Measurements from ENCODE around the gene NMRK2. TPM values are rescaled to one million over a fixed set of nuclear protein-coding genes. Genes with fewer than 3 reads are reported as not detected.
"Not testable (repeated sequence)": the region's sequence is repeated elsewhere in the genome, so short reads cannot be mapped to it uniquely, and the experiment has no call there.

Gene NMRK2, protein sequence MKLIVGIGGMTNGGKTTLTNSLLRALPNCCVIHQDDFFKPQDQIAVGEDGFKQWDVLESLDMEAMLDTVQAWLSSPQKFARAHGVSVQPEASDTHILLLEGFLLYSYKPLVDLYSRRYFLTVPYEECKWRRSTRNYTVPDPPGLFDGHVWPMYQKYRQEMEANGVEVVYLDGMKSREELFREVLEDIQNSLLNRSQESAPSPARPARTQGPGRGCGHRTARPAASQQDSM
- total RNA-seq: not detected

DNA sequence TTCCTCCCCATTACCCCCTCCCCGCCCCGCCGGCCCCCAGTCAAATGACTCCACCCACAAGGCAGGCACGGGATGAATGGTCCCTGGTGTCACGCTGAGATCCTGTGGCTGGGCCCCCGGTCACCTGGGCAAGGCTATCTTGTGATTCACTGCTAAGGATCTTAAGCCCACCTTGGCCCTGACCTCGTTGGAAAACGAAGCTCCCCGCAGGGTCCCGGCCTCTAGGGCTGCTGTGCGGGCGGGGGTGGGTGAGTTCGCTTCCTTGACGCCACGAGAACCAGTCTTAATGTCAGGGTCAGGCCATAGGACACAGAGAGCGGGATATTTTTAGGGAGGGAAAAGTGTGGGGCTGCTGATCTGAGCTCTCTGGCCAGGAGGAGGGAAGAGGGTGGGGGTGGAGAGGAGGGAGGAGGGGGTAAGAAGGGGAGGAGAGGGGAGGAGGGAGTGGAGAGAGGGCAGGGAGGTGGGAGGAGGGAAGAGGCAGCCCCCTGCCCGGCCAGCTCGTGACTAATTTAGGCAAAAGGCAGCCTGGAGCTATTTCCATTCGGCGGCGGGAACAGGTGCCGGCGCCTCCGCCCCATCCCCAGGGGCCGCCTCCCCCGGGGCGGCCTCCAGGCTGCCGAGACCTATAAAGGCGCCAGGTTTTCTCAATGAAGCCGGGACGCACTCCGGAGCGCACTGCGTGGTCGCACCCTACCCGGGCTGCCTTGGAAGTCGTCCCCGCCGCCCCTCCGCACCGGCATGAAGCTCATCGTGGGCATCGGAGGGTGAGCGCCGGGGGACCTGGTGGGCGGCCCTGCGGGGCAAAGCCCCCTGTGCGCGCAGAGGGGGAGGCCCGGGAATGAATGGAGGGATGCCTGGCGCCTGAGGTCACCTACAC lies at the start of gene NMRK2:
TSS of gene NMRK2 (plus strand) at position 139 of the 880 bp plus-strand sequence. CDS start at position 742, 603 bp downstream.
- no peak for DNase-seq
- POLR2A ChIA-PET: no interaction called here
- Mint-ChIP-seq H3K4me1 (no peaks in the 10 kb centered on the region), H3K9me3 (no peaks in the 10 kb centered on the region), H3K36me3 (ENCODE audit: low read depth) (no peaks in the 10 kb centered on the region), H3K4me3 (no peak within 1 kb of the TSS), H3K27ac (no peak within 1 kb of the TSS), H3K27me3 (peaks cover 15% of the 10 kb centered on the region)
- CTCF ChIA-PET: no interaction called here

DNA sequence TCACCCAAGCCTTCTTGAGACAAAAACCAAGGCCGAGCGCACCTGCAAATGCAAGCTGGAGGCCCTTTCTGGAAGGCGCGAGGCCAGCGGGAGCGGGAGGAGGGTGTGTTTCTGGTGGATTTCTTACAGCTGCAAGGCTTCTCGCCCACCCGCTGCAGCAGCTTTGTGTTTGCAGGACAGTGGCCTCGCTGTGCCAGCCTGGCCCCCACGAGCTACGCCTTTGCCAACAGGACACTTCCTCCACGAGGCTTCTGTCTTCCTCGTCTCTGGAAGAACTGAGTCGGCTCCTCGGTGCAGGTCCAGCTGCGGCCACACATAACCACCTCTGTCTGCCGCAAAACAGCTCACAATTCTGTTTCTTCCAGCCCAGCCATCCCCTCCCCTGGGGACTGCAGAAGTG lies 42.3 kb upstream of the NMRK2 start:
- H3K27ac Mint-ChIP-seq: no peak overlapping the region
- H3K4me3 Mint-ChIP-seq: no peak overlapping the region
- ChIA-PET CTCF (no interaction called here), POLR2A (no interaction called here)
- no peaks in the 10 kb centered on the region for H3K27me3 Mint-ChIP-seq
- DNase-seq: no peak
- H3K4me1 Mint-ChIP-seq: no peaks in the 10 kb centered on the region
- H3K36me3 Mint-ChIP-seq (ENCODE audit: low read depth): no peaks in the 10 kb centered on the region
- H3K9me3 Mint-ChIP-seq: no peaks in the 10 kb centered on the region

DNA sequence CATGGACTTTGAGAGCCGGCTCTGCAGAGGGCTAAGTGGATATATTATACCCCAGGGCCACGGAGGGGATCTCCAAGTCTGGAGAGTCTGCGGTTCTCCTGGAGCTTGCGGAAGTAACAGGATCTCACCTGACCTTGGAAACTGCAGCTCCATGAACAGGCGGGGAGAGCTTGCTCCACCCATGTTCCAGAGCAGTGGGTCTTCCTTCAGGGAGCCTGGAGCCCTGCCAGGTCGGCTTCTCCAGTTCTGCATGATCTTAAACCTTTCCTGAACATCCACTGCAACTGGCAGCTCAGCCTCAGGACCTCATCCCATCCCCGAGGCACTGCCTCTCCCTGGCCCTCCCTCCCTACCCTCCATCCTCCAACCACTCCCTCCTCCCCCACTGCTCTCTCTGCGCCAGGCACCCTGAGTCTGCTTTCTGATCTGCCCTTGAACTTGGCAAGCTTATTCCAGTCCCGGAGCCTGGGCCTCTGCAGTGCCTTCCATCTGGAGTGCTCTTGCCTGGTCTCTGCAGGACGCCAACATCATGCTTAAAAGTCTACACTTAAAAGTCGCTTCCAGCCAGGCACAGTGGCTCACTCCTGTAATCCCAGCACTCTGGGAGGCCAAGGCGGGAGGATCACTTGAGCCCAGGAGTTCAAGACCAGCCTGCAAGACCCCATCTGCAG lies 39.2 kb upstream of the NMRK2 start:
- peaks cover 7% of the 10 kb centered on the region for H3K4me1 Mint-ChIP-seq
- no peak for DNase-seq
- H3K4me3 Mint-ChIP-seq: no peak overlapping the region
- H3K36me3 Mint-ChIP-seq (ENCODE audit: low read depth): no peaks in the 10 kb centered on the region
- H3K27ac Mint-ChIP-seq: no peak overlapping the region
- H3K27me3 Mint-ChIP-seq: no peaks in the 10 kb centered on the region
- ChIA-PET POLR2A (no interaction called here), CTCF (no interaction called here)
- H3K9me3 Mint-ChIP-seq: peaks cover 2% of the 10 kb centered on the region

DNA sequence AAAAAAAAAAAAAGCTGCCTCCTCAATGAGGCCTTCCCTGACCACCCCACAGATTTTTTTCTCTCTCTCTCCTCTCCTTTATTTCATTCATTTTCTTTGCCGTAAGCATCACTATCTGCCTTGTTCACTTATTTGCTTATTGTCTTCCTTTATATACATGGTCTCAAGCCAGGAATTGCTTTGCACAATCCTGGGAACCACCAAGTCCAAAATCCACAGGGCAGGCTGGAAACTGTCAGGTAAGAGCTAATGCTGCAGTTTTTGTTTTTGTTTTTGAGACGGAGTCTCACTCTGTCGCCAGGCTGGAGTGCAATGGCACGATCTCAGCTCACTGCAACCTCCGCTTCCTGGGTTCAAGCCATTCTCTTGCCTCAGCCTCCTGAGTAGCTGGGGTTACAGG lies 37.9 kb upstream of the NMRK2 start:
- H3K4me3 Mint-ChIP-seq; H3K9me3 Mint-ChIP-seq; H3K36me3 Mint-ChIP-seq (ENCODE audit: low read depth); DNase-seq; POLR2A ChIA-PET; H3K4me1 Mint-ChIP-seq; H3K27ac Mint-ChIP-seq; H3K27me3 Mint-ChIP-seq: not testable (repeated sequence)
- CTCF ChIA-PET: interaction anchor here (0.7 kb wide), 1 partner anchor 16 kb away, joined by 3 read pairs; no protein-coding TSS in a partner anchor

DNA sequence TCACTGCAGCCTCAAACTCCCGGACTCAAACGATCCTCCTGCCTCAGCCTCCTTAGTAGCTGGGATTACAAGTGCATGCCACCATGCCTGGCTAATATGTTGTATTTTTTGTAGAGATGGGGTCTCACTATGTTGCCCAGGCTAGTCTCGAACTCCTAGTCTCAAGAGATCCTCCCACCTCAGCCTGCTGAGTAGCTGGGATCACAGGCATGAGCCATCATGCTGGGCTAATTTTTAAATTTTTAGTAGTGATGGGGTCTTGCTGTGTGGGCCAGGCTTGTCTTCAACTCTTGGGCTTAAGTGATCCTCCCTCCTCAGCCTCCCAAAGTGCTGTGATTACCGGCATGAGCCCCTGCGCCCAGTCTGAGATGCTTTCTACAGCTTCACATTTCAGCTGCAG lies 37.1 kb upstream of the NMRK2 start:
- Mint-ChIP-seq H3K27me3 (no peaks in the 10 kb centered on the region), H3K9me3 (peaks cover 4% of the 10 kb centered on the region), H3K27ac (no peak overlapping the region), H3K4me3 (no peak overlapping the region), H3K4me1 (peaks cover 7% of the 10 kb centered on the region), H3K36me3 (ENCODE audit: low read depth) (no peaks in the 10 kb centered on the region)
- POLR2A ChIA-PET: no interaction called here
- CTCF ChIA-PET: interaction anchor here (0.8 kb wide), 1 partner anchor 66 kb away, joined by 5 read pairs; no protein-coding TSS in a partner anchor
- DNase-seq: no peak

DNA sequence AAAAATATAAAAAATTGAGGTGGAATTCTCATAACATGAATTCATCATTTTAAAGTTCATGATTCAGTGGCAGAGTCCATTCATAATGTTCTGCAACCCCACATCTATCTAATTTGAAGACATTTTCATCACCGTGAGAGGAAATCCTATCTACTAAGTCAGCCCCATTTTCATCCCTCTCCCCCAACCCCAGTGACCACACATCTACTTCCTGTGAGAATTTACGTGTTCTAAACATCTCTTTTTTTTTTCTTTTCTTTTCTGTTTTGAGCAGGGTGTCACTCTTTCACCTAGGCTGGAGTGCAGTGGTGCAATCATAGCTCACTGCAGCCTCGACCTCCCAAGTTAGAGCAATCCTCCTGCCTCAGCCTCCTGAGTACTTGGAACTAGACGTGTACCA lies 34.9 kb upstream of the NMRK2 start:
- peak; percentile 32 for DNase-seq
- ChIA-PET POLR2A (no interaction called here), CTCF (interaction anchor here (0.6 kb wide), 1 partner anchor 1168 kb away, joined by 4 read pairs; no protein-coding TSS in a partner anchor)
- H3K36me3 Mint-ChIP-seq (ENCODE audit: low read depth): no peaks in the 10 kb centered on the region
- peaks cover 7% of the 10 kb centered on the region for H3K4me1 Mint-ChIP-seq
- no peak overlapping the region for H3K27ac Mint-ChIP-seq
- H3K27me3 Mint-ChIP-seq: no peaks in the 10 kb centered on the region
- no peak overlapping the region for H3K4me3 Mint-ChIP-seq
- peaks cover 4% of the 10 kb centered on the region for H3K9me3 Mint-ChIP-seq

DNA sequence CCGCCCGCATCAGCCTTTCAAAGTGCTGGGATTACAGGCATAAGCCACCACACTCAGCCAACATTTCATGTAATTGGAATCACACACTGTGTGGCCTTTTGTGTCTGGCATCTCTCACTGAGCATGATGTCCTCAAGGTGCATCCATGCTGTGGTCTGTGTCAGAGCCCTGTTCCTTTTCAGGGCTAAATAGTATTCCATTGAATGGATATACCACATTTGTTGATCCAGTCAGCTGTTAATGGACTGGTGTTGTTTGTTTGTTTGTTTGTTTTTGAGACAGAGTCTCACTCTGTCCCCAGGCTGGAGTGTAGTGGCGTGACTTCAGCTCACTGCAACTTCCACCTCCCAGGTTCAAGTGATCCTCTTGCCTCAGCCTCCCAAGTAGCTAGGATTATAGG lies 34.4 kb upstream of the NMRK2 start:
- Mint-ChIP-seq H3K4me1 (peaks cover 7% of the 10 kb centered on the region), H3K36me3 (ENCODE audit: low read depth) (no peaks in the 10 kb centered on the region), H3K27ac (no peak overlapping the region), H3K27me3 (no peaks in the 10 kb centered on the region), H3K4me3 (no peak overlapping the region), H3K9me3 (peaks cover 4% of the 10 kb centered on the region)
- CTCF ChIA-PET: no interaction called here
- POLR2A ChIA-PET: no interaction called here
- DNase-seq: no peak

DNA sequence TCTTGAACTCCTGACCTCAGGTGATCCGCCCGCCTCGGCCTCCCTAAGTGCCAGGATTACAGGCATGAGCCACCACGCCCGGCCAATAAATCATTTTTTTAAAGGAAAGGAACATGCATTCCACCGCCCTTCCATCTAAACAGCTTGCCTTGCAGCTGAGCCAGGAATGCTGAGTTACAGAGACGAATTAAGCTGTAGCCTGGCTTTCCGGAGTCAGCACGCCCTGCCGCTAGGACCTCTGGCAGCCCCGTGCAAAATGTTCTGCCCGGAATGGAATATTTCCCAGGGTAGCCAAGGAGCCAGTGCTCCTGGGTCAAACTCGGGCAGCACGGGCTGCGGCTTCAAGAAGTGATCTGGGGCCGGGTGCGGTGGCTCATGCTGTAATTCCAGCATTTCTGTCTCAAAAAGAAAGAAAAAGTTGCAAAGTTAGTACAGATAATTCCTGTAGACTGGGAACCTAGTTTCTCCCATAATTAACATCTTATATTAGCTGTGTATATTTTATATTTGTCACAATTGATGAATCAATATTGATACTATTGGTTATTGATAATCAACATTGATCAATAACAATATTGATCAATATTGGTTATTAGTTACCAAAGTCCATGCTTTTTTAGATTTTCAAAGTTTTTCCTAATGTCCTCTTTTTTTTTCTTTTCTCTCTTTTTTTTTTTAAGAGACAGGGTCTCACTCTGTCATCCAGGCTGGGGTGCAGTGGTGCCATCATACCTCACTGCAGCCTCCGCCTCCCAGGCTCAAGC lies 33.2 kb upstream of the NMRK2 start:
- H3K4me3 Mint-ChIP-seq: no peak overlapping the region
- no peaks in the 10 kb centered on the region for H3K36me3 Mint-ChIP-seq (ENCODE audit: low read depth)
- H3K9me3 Mint-ChIP-seq: peaks cover 4% of the 10 kb centered on the region
- no peak for DNase-seq
- ChIA-PET POLR2A (no interaction called here), CTCF (no interaction called here)
- no peak overlapping the region for H3K27ac Mint-ChIP-seq
- no peaks in the 10 kb centered on the region for H3K27me3 Mint-ChIP-seq
- peaks cover 7% of the 10 kb centered on the region for H3K4me1 Mint-ChIP-seq

DNA sequence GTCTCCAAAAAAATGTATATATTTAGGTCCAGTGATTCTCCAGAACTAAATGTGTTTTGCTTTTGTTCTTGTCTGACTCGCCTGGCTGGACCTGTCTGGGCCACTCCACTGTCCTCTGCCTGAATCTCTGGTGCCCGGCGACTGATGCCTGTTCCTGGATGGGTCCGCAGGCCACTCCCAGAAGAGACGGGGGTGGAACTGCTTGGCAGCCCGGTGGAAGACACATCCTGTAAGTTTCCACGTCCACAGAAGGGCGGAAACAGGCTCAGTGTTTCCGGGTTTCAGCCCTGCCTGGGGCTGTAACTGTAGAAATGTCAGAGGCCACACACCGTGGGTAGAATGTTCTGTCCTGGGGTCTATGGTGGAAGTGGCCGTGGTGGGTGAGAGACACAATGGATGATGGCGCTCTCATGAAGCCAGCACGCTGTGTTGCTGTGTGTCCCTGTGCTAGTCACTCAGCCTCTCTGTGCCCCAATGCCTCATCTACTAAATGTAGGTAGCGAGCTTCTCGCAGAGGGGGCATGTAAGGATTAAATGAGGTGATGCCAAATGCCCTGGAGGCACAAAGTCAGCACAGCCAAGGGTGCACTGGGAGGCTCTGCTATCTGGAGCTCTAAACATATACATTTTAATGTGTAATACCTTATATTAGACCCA lies 30.4 kb upstream of the NMRK2 start:
- POLR2A ChIA-PET: no interaction called here
- Mint-ChIP-seq H3K4me3 (no peak overlapping the region), H3K4me1 (peaks cover 9% of the 10 kb centered on the region), H3K27me3 (no peaks in the 10 kb centered on the region), H3K9me3 (peaks cover 4% of the 10 kb centered on the region), H3K36me3 (ENCODE audit: low read depth) (no peaks in the 10 kb centered on the region), H3K27ac (no peak overlapping the region)
- no peak for DNase-seq
- CTCF ChIA-PET: no interaction called here

DNA sequence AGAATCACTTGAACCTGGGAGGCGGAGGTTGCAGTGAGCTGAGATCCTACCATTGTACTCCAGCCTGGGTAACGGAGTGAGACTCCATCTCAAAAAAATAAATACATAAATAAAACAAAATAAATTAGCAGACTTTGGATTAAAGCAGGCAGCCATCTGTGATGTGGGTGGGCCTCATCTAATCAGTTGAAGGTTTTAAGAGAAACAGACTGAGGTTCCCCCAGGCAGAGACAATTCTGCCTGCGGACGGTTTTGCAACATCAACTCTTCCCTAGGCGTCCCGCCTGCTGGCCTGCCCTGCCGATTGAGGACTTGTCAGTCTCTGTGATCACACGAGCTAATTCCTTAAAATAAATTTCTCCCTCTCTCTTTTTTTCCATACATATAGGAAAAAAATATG lies 28.6 kb upstream of the NMRK2 start:
- CTCF ChIA-PET: no interaction called here
- Mint-ChIP-seq H3K27me3 (no peaks in the 10 kb centered on the region), H3K9me3 (no peaks in the 10 kb centered on the region)

DNA sequence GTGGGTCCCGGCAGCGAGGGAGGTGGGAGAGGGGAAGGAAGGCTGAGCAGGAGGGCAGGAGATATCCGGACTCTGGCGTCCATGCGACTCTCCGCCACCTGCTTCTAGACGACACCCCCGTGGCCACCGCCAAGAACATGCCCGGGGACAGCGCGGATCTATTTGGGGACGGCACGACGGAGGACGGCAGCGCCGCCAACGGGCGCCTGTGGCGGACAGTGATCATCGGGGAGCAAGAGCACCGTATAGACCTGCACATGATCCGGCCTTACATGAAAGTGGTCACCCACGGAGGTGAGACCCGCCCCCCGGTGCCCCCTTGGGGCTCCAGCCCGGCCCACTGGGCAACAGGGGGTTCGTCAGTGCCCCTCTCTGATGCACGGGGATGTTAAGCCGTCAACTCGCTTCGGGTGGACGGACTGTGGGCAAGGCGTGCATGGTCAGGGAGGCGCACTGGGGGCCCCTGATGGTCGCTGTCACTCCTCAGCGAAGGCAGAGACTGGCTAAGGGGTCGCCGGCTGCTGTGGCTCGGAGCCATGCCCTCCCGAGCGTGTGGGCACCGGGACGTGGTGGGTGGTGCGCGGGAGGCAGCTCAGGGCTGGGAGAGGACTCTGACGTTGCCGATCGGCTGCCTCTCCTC lies 25.1 kb upstream of the NMRK2 start:
- H3K4me3 Mint-ChIP-seq: no peak overlapping the region
- H3K4me1 Mint-ChIP-seq: peaks cover 2% of the 10 kb centered on the region
- H3K36me3 Mint-ChIP-seq (ENCODE audit: low read depth): no peaks in the 10 kb centered on the region
- CTCF ChIA-PET: no interaction called here
- H3K9me3 Mint-ChIP-seq: peaks cover 5% of the 10 kb centered on the region
- DNase-seq: no peak
- POLR2A ChIA-PET: no interaction called here
- H3K27me3 Mint-ChIP-seq: no peaks in the 10 kb centered on the region
- H3K27ac Mint-ChIP-seq: no peak overlapping the region

More for the DNA sequence above, 28.6 kb upstream of the NMRK2 start:
- Mint-ChIP-seq H3K36me3 (ENCODE audit: low read depth) (no peaks in the 10 kb centered on the region), H3K27ac (no peak overlapping the region), H3K4me3 (no peak overlapping the region), H3K4me1 (peaks cover 2% of the 10 kb centered on the region)
- no peak for DNase-seq
- POLR2A ChIA-PET: no interaction called here

DNA sequence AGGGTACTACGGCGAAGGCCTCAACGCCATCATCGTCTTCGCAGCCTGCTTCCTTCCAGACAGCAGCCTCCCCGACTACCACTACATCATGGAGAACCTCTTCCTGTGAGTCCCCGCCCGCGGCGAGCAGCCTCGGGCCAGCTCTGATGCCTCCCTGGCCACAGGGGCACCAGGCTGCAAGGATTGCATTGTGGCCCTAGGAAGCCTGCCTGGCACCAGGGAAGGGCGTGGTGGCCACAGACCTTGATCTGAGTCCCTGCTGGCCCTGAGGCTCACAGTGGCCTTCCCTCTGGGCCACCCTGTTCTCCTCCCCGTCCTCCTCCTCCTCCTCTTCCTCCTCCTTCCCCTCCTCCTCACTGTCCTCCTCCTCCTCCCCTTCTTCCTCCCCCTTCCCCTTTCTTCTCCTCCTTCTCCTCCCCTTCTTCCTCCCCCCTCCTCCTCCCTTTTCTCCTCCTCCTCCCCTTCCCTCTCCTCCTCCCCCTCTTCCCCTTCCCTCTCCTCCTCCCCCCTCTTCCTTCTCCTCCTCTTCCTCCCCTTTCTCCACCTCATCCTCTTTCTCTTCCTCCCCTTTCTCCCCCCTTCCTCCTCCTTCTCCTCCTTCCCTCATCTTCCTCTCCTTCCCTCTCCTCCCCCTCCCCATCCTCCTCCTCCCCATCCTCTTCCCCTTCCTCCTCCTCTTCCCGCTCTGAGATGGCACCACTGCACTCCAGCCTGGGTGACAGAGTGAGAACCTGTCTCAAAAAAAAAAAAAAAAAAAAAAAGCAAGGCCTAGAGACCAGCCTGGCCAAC lies 24.4 kb upstream of the NMRK2 start:
- ChIA-PET POLR2A (no interaction called here), CTCF (no interaction called here)
- Mint-ChIP-seq H3K36me3 (ENCODE audit: low read depth) (no peaks in the 10 kb centered on the region), H3K4me1 (peaks cover 2% of the 10 kb centered on the region), H3K27ac (no peak overlapping the region), H3K27me3 (no peaks in the 10 kb centered on the region), H3K9me3 (peaks cover 5% of the 10 kb centered on the region), H3K4me3 (no peak overlapping the region)
- DNase-seq: no peak

Data from activated CD4-positive, alpha-beta memory T cell treated with anti-CD3 and anti-CD28 coated beads, Interleukin-2, amount 10 ng/mL, durations not matched to agents 7 days and 5 days (primary cell).